Liver (tissue), 9 donors: ENCODE measurements around the gene GINS2. TPM values are rescaled to one million over a fixed set of nuclear protein-coding genes. Genes with fewer than 3 reads are reported as not detected.

Experiments
- DNase-seq: peaks from one replicate; pipeline ENCODE4 v3.0.0-alpha.2; 2017; ENCODE audit warnings: low spot score
- H3K27ac ChIP-seq, 2 donors: one replicate each; pipeline ENCODE4 v1.7.0; 2013; ENCODE audit warnings: inconsistent platforms in 2 of 2, low read length in 2 of 2, control low read depth in 1 of 2, low read depth in 1 of 2, mild to moderate bottlenecking in 1 of 2
- H3K27me3 ChIP-seq, 4 donors: one replicate each; pipeline versions ENCODE4 v1.6.1 to v1.7.0; 2013; ENCODE audit warnings: low read length in 3 of 4, inconsistent platforms in 1 of 4, mild to moderate bottlenecking in 1 of 4, moderate library complexity in 1 of 4; ENCODE audit not compliant: control insufficient read depth in 4 of 4, insufficient read depth in 4 of 4
- H3K36me3 ChIP-seq, 4 donors: one replicate each; pipeline versions ENCODE4 v1.6.1 to v1.7.0; 2013; ENCODE audit warnings: low read length in 3 of 4, mild to moderate bottlenecking in 3 of 4, low read depth in 1 of 4, moderate library complexity in 1 of 4; ENCODE audit not compliant: control insufficient read depth in 4 of 4, insufficient read depth in 3 of 4
- H3K4me1 ChIP-seq, 4 donors: one replicate each; pipeline versions ENCODE4 v1.6.1 to v1.7.0; 2013; ENCODE audit warnings: low read length in 3 of 4, mild to moderate bottlenecking in 3 of 4, moderate library complexity in 1 of 4; ENCODE audit not compliant: control insufficient read depth in 4 of 4, insufficient read depth in 4 of 4
- H3K4me3 ChIP-seq, 3 donors: one replicate each; pipeline versions ENCODE4 v1.6.1 to v1.7.0; 2013; ENCODE audit warnings: low read length in 3 of 3, control low read depth in 1 of 3, low read depth in 1 of 3, mild to moderate bottlenecking in 1 of 3
- H3K9ac ChIP-seq, 2 donors: one replicate each; pipeline ENCODE4 v1.7.0; 2013; ENCODE audit warnings: low read length in 2 of 2, mild to moderate bottlenecking in 2 of 2, moderate library complexity in 2 of 2, control low read depth in 1 of 2, low read depth in 1 of 2
- H3K9me3 ChIP-seq, 4 donors: one replicate each; pipeline versions ENCODE4 v1.6.1 to v1.7.0; 2013; ENCODE audit warnings: low read length in 3 of 4; ENCODE audit not compliant: control insufficient read depth in 4 of 4
- FOXA1 ChIP-seq: IDR thresholded peaks from 2 replicates; pipeline ENCODE4 v1.6.1; 2016; ENCODE audit warnings: antibody characterized with exemption
- FOXA2 ChIP-seq: IDR thresholded peaks from 2 replicates; pipeline ENCODE4 v1.6.1; 2016; ENCODE audit warnings: antibody characterized with exemption
- GABPA ChIP-seq, 2 donors: IDR thresholded peaks in 1 of 2; conservative IDR thresholded peaks in 1 of 2; 2 replicates each; pipeline ENCODE4 v1.6.1; 2016; ENCODE audit warnings: antibody characterized with exemption in 2 of 2, mild to moderate bottlenecking in 1 of 2, moderate library complexity in 1 of 2
- HNF4A ChIP-seq, 2 donors: conservative IDR thresholded peaks; 2 replicates each; pipeline ENCODE4 v1.6.1; 2016; ENCODE audit warnings: antibody characterized with exemption in 2 of 2, mild to moderate bottlenecking in 2 of 2
- NR2F2 ChIP-seq: IDR thresholded peaks from 2 replicates; pipeline ENCODE4 v1.6.1; 2016; ENCODE audit warnings: antibody characterized with exemption
- REST ChIP-seq: IDR thresholded peaks from 2 replicates; pipeline ENCODE4 v1.6.1; 2016; ENCODE audit warnings: antibody characterized with exemption, mild to moderate bottlenecking
- RXRA ChIP-seq, 2 donors: IDR thresholded peaks; 2 replicates each; pipeline ENCODE4 v1.6.1; 2017 to 2018; ENCODE audit warnings: antibody characterized with exemption in 2 of 2, mild to moderate bottlenecking in 1 of 2
- SP1 ChIP-seq: IDR thresholded peaks from 2 replicates; pipeline ENCODE4 v1.6.1; 2018; ENCODE audit warnings: antibody characterized with exemption, mild to moderate bottlenecking
- TAF1 ChIP-seq: conservative IDR thresholded peaks from 2 replicates; pipeline ENCODE4 v1.6.1; 2016; ENCODE audit warnings: antibody characterized with exemption, mild to moderate bottlenecking
- WGBS: extraction: QIAGEN DNeasy Blood & Tissue Kit; methylation state at CpG from one replicate; pipeline ENCODE4 v1.1.7; 2013; 5-methylcytosine and 5-hydroxymethylcytosine counted together
- polyA plus RNA-seq, 2 donors: library from polyadenylated mRNA; stranded (reverse) in 1 of 2; unstranded in 1 of 2; fragments of 200-250 nt in 1 of 2; fragments of >200 nt in 1 of 2; fragmentation: Nextera tagmentation in 1 of 2; extraction: Ambion mirVana in 1 of 2; gene quantifications; one replicate each; pipeline versions ENCODE4 v1.2.1 to v1.2.3, GENCODE V29; 2013 to 2015
- total RNA-seq, 2 donors: library from RNA; depleted of rRNA; stranded (reverse); fragments of >200 nt; gene quantifications; one replicate each; pipeline ENCODE4 v1.2.3, GENCODE V29; 2014
- TF ChIP-seq, protein P1 (sequence below): IDR thresholded peaks from 2 replicates; pipeline ENCODE4 v1.6.1; 2016; ENCODE audit warnings: antibody characterized with exemption
- TF ChIP-seq, protein P2 (sequence below): fragments of 150-350 bp; IDR thresholded peaks from 2 replicates; pipeline ENCODE4 v1.5.1; 2017; ENCODE audit warnings: improper control_type of control experiment, low read depth, low read length; ENCODE audit not compliant: missing input control
- donor health status: healthy.
- donor health status: healthy.
- donor health status: healthy.
- donor health status: healthy.
- donor health status: healthy.

The GINS2 gene
- total and polyA plus RNA-seq, 4 donors = 0.17 to 9.3 (median 0.86) TPM

- Histone ChIP-seq H3K9me3 (no peaks in the 10 kb centered on the region), H3K4me1 (peaks cover 16 to 48% (median 30%) of the 10 kb centered on the region in 4 donors)
These were observed 44.6 kb downstream of the GINS2 start for GRCh38 chr16:85644093-85644712.

More at GRCh38 chr16:85644093-85644712, 44.6 kb downstream of the GINS2 start:
- no peak overlapping the region for H3K27ac ChIP-seq
- no peak for DNase-seq
- no peak overlapping the region for H3K9ac ChIP-seq
- WGBS = 94% methylated on average over 21 of the region's 21 CpGs
- no peak for TF ChIP-seq RXRA (IDR thresholded peaks at IDR 0.05)
- TF ChIP-seq REST = no peak
- TF ChIP-seq FOXA1 = no peak
- no peak for TF ChIP-seq NR2F2
- TF ChIP-seq SP1 = no peak
- no peak for TF ChIP-seq GABPA (IDR thresholded peaks at IDR 0.05 in 1 of 2, conservative IDR thresholded peaks at IDR 0.05 in 1 of 2)
- no peak for TF ChIP-seq FOXA2
- no peak for TF ChIP-seq TAF1
- TF ChIP-seq, protein P1, sequence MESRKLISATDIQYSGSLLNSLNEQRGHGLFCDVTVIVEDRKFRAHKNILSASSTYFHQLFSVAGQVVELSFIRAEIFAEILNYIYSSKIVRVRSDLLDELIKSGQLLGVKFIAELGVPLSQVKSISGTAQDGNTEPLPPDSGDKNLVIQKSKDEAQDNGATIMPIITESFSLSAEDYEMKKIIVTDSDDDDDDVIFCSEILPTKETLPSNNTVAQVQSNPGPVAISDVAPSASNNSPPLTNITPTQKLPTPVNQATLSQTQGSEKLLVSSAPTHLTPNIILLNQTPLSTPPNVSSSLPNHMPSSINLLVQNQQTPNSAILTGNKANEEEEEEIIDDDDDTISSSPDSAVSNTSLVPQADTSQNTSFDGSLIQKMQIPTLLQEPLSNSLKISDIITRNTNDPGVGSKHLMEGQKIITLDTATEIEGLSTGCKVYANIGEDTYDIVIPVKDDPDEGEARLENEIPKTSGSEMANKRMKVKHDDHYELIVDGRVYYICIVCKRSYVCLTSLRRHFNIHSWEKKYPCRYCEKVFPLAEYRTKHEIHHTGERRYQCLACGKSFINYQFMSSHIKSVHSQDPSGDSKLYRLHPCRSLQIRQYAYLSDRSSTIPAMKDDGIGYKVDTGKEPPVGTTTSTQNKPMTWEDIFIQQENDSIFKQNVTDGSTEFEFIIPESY = no peak
- TF ChIP-seq HNF4A (conservative IDR thresholded peaks at IDR 0.05) = no peak
- TF ChIP-seq, protein P2, sequence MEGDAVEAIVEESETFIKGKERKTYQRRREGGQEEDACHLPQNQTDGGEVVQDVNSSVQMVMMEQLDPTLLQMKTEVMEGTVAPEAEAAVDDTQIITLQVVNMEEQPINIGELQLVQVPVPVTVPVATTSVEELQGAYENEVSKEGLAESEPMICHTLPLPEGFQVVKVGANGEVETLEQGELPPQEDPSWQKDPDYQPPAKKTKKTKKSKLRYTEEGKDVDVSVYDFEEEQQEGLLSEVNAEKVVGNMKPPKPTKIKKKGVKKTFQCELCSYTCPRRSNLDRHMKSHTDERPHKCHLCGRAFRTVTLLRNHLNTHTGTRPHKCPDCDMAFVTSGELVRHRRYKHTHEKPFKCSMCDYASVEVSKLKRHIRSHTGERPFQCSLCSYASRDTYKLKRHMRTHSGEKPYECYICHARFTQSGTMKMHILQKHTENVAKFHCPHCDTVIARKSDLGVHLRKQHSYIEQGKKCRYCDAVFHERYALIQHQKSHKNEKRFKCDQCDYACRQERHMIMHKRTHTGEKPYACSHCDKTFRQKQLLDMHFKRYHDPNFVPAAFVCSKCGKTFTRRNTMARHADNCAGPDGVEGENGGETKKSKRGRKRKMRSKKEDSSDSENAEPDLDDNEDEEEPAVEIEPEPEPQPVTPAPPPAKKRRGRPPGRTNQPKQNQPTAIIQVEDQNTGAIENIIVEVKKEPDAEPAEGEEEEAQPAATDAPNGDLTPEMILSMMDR = no peak
- H3K27me3 ChIP-seq = no peaks in the 10 kb centered on the region
- H3K4me3 ChIP-seq = no peak overlapping the region
- H3K36me3 ChIP-seq = peaks cover 0 to 5% (median 1%) of the 10 kb centered on the region in 4 donors
